SHP77 treated with DMSO at 0.1 percent for 48 hours (cell line): Measurements from ENCODE around the gene SBF2.

Experiments used
- DNase-seq: peaks from one replicate; lab custom pipeline; 2025; lab: John Stamatoyannopoulos, UW

The SBF2 gene

GRCh38 chr11:10293423-10294289 is at the start of gene SBF2:
SBF2 (minus strand) TSS chr11:10294219; CDS start chr11:10294069, 150 bp downstream.
- DNase-seq = no peak

GRCh38 chr11:10338287-10338686 is 44.3 kb upstream of the SBF2 start:
- no peak for DNase-seq

GRCh38 chr11:10333490-10333889 is 39.5 kb upstream of the SBF2 start:
- no peak for DNase-seq

GRCh38 chr11:10331548-10332289 is 37.7 kb upstream of the SBF2 start:
- DNase-seq = no peak

GRCh38 chr11:10329935-10330334 is 35.9 kb upstream of the SBF2 start:
- no peak for DNase-seq

- no peak for DNase-seq
Observed at GRCh38 chr11:10329356-10329755, 35.3 kb upstream of the SBF2 start.

GRCh38 chr11:10328314-10329098 is 34.5 kb upstream of the SBF2 start:
- no peak for DNase-seq

- DNase-seq = no peak
Observed at GRCh38 chr11:10327254-10327653, 33.2 kb upstream of the SBF2 start.

- no peak for DNase-seq
Observed at GRCh38 chr11:10326012-10326964, 32.3 kb upstream of the SBF2 start.

- no peak for DNase-seq
Observed at GRCh38 chr11:10325277-10326011, 31.4 kb upstream of the SBF2 start.

- no peak for DNase-seq
Observed at GRCh38 chr11:10324474-10324873, 30.5 kb upstream of the SBF2 start.

- no peak for DNase-seq
Observed at GRCh38 chr11:10323793-10324170, 29.8 kb upstream of the SBF2 start.

GRCh38 chr11:10322830-10323792 is 29.1 kb upstream of the SBF2 start:
- no peak for DNase-seq

GRCh38 chr11:10322401-10322800 is 28.4 kb upstream of the SBF2 start:
- no peak for DNase-seq

GRCh38 chr11:10320736-10321465 is 26.9 kb upstream of the SBF2 start:
- DNase-seq = no peak

GRCh38 chr11:10319702-10320558 is 25.9 kb upstream of the SBF2 start:
- DNase-seq = no peak

GRCh38 chr11:10318527-10318802 is 24.4 kb upstream of the SBF2 start:
- DNase-seq = peak; percentile 62
